GM12878 (cell line): ENCODE data around the gene PCNX4. TPM values are rescaled to one million over a fixed set of nuclear protein-coding genes. Genes with fewer than 3 reads are reported as not detected.
A peak's percentile ranks its signal among the peaks of the same experiment; 100 is the strongest.

ENCODE experiments used
- BCL11A ChIP-seq: IDR thresholded peaks from 2 replicates; pipeline ENCODE4 v1.6.1; 2011; ENCODE audit warnings: low read depth, low read length
- CREB1 ChIP-seq: IDR thresholded peaks from 2 replicates; pipeline ENCODE4 v1.6.1; 2012; ENCODE audit warnings: low read depth, mild to moderate bottlenecking, inconsistent platforms
- DPF2 ChIP-seq: fragments of 450-650 bp; IDR thresholded peaks from 2 replicates; pipeline ENCODE4 v1.6.1; 2017; ENCODE audit warnings: mild to moderate bottlenecking
- HDAC2 ChIP-seq: fragments of 200-600 bp; sonication (generic); IDR thresholded peaks from 2 replicates; pipeline ENCODE4 v1.6.1; 2017
- IRF4 ChIP-seq: IDR thresholded peaks from 2 replicates; pipeline ENCODE4 v1.6.1; 2011; ENCODE audit warnings: low read depth, low read length
- MTA2 ChIP-seq: fragments of 450-650 bp; IDR thresholded peaks from 2 replicates; pipeline ENCODE4 v1.6.1; 2016; ENCODE audit warnings: low read depth, mild to moderate bottlenecking, moderate library complexity
- NFYA ChIP-seq: IDR thresholded peaks from 2 replicates; pipeline ENCODE4 v1.6.1; 2011; ENCODE audit warnings: low read depth, mild to moderate bottlenecking, low read length, improper control_type of control experiment, borderline replicate concordance
- NR2C2 ChIP-seq: IDR thresholded peaks from 2 replicates; pipeline ENCODE4 v1.6.1; 2011; ENCODE audit warnings: borderline replicate concordance, low read depth; ENCODE audit not compliant: control insufficient read depth, insufficient read length
- POU2F2 ChIP-seq: IDR thresholded peaks from 3 replicates; pipeline ENCODE4 v1.6.1; 2011; ENCODE audit warnings: low read depth, mild to moderate bottlenecking, low read length, borderline replicate concordance
- SUZ12 ChIP-seq: fragments of 200-600 bp; sonication (generic); IDR thresholded peaks from one replicate; pipeline ENCODE4 v1.6.1; 2018; ENCODE audit warnings: antibody characterized with exemption, mild to moderate bottlenecking; ENCODE audit not compliant: unreplicated experiment
- polyA plus RNA-seq, 11 experiments: library from polyadenylated mRNA; depleted of rRNA in 4 of 11; unstranded in 6 of 11; stranded (reverse) in 5 of 11; fragments of >200 nt; fragmentation: Nextera tagmentation in 4 of 11; fragmentation: Illumina TruSeq in 1 of 11; extraction: Ambion mirVana in 4 of 11; extraction: Trizol in 1 of 11; gene quantifications; 1 replicate in 1 of 11; 2 replicates in 10 of 11; pipeline versions ENCODE4 v1.2.1 to v1.2.3, GENCODE V29; 2011 to 2016; ENCODE audit warnings: inconsistent platforms in 2 of 11, missing spikeins in 2 of 11, low read depth in 1 of 11
- total RNA-seq, 4 experiments: library from RNA; depleted of rRNA in 3 of 4; stranded (reverse); fragments of >200 nt in 3 of 4; fragmentation: Illumina TruSeq in 1 of 4; extraction: Trizol in 1 of 4; gene quantifications; 2 replicates each; pipeline versions ENCODE4 v1.2.1 to v1.2.3, GENCODE V29; 2013 to 2021
- TF ChIP-seq, protein P1 (sequence below): fragments of 450-650 bp; formaldehyde crosslinking; IDR thresholded peaks from 2 replicates; pipeline ENCODE4 v1.4.0; 2020; ENCODE audit warnings: mild to moderate bottlenecking, moderate library complexity
- TF ChIP-seq, protein P2 (sequence below): IDR thresholded peaks from 2 replicates; pipeline ENCODE4 v1.6.1; 2011; ENCODE audit warnings: borderline replicate concordance, low read depth, mild to moderate bottlenecking, moderate library complexity, mixed read lengths, low read length; ENCODE audit not compliant: insufficient read depth; ENCODE audit errors: extremely low read length
- TF ChIP-seq, protein P3 (sequence below): fragments of 150-350 bp; IDR thresholded peaks from 2 replicates; pipeline ENCODE4 v1.6.1; 2016; ENCODE audit warnings: low read depth, low read length
- TF ChIP-seq, protein P4 (sequence below): fragments of 450-650 bp; IDR thresholded peaks from 2 replicates; pipeline ENCODE4 v1.6.1; 2018; ENCODE audit warnings: borderline replicate concordance, mild to moderate bottlenecking; ENCODE audit not compliant: partially characterized antibody

The PCNX4 gene
- total and polyA plus RNA-seq, 10 of the 15 experiments (the other 5 are each of a cell fraction or from before 2014, with no cell fraction given) = 13.8 to 56.6 (median 39.4) TPM

DNA sequence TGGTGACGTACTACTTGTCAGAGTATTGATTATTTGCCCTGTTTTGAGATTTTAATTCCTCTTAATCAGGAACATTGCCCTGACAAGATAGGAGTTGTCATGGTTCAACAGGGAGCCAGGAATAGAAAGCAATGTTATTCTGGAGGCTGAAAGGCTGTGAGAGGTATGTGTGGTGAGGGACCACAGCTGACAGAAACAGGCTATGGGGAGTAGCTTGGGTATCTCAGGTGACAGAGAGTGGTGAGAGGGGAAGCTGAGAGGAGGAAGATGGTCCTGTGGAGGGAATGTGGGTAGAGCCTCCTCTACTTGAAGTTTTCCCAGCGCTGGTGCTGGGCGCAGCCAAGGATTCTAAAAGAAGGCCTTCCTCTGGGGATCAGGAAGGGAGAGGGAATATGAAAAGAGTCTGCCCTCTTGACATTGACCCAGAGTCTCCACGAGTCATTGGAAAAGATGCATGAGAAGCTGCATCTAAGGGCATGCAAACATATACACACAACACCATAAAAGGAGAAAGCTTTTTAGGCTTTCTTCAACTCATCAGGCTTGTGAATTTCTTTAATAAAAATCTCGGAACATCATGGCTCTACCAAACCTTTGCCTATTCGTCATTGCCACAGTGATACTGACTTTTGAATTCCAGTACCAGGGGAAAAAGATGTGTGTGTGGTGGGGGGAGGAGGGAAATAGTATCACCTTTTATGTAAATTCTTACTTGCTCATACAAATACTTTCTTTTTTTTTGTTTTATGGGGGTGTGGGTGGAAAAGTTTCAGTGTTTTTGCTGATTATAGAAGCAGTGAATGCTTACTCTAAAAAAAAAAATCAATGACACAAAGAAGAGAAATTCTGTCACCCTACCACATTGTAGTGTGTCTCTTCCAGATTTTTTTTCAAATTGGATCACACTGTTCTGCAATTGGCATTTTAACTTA is 113.4 kb downstream of the PCNX4 start (continued):
- TF ChIP-seq, protein P1, sequence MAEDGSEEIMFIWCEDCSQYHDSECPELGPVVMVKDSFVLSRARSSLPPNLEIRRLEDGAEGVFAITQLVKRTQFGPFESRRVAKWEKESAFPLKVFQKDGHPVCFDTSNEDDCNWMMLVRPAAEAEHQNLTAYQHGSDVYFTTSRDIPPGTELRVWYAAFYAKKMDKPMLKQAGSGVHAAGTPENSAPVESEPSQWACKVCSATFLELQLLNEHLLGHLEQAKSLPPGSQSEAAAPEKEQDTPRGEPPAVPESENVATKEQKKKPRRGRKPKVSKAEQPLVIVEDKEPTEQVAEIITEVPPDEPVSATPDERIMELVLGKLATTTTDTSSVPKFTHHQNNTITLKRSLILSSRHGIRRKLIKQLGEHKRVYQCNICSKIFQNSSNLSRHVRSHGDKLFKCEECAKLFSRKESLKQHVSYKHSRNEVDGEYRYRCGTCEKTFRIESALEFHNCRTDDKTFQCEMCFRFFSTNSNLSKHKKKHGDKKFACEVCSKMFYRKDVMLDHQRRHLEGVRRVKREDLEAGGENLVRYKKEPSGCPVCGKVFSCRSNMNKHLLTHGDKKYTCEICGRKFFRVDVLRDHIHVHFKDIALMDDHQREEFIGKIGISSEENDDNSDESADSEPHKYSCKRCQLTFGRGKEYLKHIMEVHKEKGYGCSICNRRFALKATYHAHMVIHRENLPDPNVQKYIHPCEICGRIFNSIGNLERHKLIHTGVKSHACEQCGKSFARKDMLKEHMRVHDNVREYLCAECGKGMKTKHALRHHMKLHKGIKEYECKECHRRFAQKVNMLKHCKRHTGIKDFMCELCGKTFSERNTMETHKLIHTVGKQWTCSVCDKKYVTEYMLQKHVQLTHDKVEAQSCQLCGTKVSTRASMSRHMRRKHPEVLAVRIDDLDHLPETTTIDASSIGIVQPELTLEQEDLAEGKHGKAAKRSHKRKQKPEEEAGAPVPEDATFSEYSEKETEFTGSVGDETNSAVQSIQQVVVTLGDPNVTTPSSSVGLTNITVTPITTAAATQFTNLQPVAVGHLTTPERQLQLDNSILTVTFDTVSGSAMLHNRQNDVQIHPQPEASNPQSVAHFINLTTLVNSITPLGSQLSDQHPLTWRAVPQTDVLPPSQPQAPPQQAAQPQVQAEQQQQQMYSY (CRISPR knock-in tag) = no peak
- TF ChIP-seq IRF4 (peak; percentile 45; the same call in 1 of the 2 replicates), SUZ12 (no peak), NFYA (no peak), HDAC2 (no peak), POU2F2 (peak; percentile 86), BCL11A (peak; percentile 58; the same call in 1 of the 2 replicates), NR2C2 (no peak), MTA2 (peak; percentile 9; the same call in 1 of the 2 replicates), DPF2 (no peak; the same call in 1 of the 2 replicates), CREB1 (0 out of 2 replicates have a peak, but pooled peaks have one; percentile 12)
- TF ChIP-seq, protein P2, sequence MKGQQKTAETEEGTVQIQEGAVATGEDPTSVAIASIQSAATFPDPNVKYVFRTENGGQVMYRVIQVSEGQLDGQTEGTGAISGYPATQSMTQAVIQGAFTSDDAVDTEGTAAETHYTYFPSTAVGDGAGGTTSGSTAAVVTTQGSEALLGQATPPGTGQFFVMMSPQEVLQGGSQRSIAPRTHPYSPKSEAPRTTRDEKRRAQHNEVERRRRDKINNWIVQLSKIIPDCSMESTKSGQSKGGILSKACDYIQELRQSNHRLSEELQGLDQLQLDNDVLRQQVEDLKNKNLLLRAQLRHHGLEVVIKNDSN = no peak
- TF ChIP-seq, protein P3, sequence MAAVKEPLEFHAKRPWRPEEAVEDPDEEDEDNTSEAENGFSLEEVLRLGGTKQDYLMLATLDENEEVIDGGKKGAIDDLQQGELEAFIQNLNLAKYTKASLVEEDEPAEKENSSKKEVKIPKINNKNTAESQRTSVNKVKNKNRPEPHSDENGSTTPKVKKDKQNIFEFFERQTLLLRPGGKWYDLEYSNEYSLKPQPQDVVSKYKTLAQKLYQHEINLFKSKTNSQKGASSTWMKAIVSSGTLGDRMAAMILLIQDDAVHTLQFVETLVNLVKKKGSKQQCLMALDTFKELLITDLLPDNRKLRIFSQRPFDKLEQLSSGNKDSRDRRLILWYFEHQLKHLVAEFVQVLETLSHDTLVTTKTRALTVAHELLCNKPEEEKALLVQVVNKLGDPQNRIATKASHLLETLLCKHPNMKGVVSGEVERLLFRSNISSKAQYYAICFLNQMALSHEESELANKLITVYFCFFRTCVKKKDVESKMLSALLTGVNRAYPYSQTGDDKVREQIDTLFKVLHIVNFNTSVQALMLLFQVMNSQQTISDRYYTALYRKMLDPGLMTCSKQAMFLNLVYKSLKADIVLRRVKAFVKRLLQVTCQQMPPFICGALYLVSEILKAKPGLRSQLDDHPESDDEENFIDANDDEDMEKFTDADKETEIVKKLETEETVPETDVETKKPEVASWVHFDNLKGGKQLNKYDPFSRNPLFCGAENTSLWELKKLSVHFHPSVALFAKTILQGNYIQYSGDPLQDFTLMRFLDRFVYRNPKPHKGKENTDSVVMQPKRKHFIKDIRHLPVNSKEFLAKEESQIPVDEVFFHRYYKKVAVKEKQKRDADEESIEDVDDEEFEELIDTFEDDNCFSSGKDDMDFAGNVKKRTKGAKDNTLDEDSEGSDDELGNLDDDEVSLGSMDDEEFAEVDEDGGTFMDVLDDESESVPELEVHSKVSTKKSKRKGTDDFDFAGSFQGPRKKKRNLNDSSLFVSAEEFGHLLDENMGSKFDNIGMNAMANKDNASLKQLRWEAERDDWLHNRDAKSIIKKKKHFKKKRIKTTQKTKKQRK = 0 out of 2 replicates have a peak, but pooled peaks have one; percentile 28
- TF ChIP-seq, protein P4, sequence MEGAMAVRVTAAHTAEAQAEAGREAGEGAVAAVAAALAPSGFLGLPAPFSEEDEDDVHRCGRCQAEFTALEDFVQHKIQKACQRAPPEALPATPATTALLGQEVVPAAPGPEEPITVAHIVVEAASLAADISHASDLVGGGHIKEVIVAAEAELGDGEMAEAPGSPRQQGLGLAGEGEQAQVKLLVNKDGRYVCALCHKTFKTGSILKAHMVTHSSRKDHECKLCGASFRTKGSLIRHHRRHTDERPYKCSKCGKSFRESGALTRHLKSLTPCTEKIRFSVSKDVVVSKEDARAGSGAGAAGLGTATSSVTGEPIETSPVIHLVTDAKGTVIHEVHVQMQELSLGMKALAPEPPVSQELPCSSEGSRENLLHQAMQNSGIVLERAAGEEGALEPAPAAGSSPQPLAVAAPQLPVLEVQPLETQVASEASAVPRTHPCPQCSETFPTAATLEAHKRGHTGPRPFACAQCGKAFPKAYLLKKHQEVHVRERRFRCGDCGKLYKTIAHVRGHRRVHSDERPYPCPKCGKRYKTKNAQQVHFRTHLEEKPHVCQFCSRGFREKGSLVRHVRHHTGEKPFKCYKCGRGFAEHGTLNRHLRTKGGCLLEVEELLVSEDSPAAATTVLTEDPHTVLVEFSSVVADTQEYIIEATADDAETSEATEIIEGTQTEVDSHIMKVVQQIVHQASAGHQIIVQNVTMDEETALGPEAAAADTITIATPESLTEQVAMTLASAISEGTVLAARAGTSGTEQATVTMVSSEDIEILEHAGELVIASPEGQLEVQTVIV = no peak
